ENCODE results near the gene AFG3L2. TPM values are rescaled to one million over a fixed set of nuclear protein-coding genes. Genes with fewer than 3 reads are reported as not detected.

AFG3L2 gene
- total and polyA plus RNA-seq, 2 of the 8 experiments (the other 6 are each of a cell fraction or from before 2014, with no cell fraction given): 29.7 to 84.8 TPM

DNA sequence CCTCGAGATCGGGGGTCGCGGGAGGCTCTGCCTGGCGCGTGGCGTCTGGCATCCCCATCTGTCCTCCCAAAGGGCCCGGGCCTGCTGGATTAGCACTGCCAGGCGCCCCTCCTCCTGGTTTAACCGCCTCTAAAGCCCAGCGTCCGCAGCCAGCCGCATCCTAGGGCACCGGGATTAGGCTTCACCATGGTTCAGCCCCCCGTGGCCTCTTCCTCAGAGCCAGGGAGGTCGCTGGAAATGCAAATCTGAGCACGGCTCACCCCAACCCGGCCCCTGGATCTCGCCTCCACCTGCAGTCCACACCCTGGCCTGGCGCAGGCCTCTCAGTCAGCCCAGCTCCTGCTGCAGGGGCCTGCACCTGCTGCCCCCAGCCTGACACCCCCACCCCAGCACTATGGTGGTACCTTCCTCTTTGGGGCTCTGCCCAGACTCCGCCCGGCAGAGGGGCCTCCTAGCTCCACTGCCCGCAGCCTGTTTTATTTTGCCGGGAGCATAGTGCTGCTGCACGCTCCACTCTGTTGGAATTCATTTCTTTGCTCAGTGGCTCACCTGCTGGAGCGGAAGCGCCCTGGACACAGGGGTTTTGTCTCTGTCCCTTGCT is 43.9 kb upstream of the AFG3L2 start:
- Histone ChIP-seq H3K27ac (ENCODE audit: low read depth, low read length) (peak overlapping the region; percentile 67; the same call in 1 of the 2 replicates), H2BK120ac (replicated peaks; ENCODE audit: low read depth, low read length) (no peak overlapping the region), H3K56ac (replicated peaks; ENCODE audit: insufficient read length, low read depth, low read length) (no peak overlapping the region), H2BK15ac (ENCODE audit: low read length) (no peak overlapping the region), H3K36me3 (ENCODE audit: control insufficient read depth in 2 of 4, insufficient read depth in 4 of 4, low read length in 3 of 4) (peaks cover 0 to 4% (median 0%) of the 10 kb centered on the region in 4 experiments; a peak in 2 of 8 replicates), H3K9ac (replicated peaks in 1 of 4; ENCODE audit: extremely low read depth in 1 of 4, low read depth in 3 of 4, low read length in 3 of 4) (0 out of 7 replicates have a peak overlapping the region, but pooled peaks of 3 of the 4 experiments have one; percentile 29 to 52 (median 48)), H2AFZ (ENCODE audit: low read length) (no peak overlapping the region), H4K5ac (ENCODE audit: insufficient read length, low read depth, low read length) (peak overlapping the region; percentile 69), H2BK12ac (ENCODE audit: low read depth, low read length) (no peak overlapping the region), H3K4ac (replicated peaks; ENCODE audit: insufficient read length, low read depth, low read length) (no peak overlapping the region), H3K18ac (ENCODE audit: extremely low read depth, low read length) (0 out of 2 replicates have a peak overlapping the region, but pooled peaks have one; percentile 27), H3K79me2 (ENCODE audit: control insufficient read depth in 1 of 2, insufficient read depth in 2 of 2, low read length in 2 of 2) (no peaks in the 10 kb centered on the region), H3K4me1 (replicated peaks in 1 of 4; ENCODE audit: control insufficient read depth in 3 of 4, insufficient read depth in 4 of 4, low read length in 3 of 4) (peaks cover 0 to 12% (median 6%) of the 10 kb centered on the region in 4 experiments; a peak in 6 of 7 replicates), H4K91ac (replicated peaks; ENCODE audit: insufficient read length, low read length) (no peak overlapping the region), H3K27me3 (replicated peaks in 1 of 4; ENCODE audit: control insufficient read depth in 3 of 4, extremely low read depth in 1 of 4, insufficient read depth in 3 of 4, low read length in 3 of 4) (no peaks in the 10 kb centered on the region), H3K14ac (ENCODE audit: insufficient read length) (no peak overlapping the region), H3K4me2 (ENCODE audit: insufficient read depth in 1 of 2, low read depth in 2 of 2, low read length in 2 of 2) (peak overlapping the region; percentile 76 to 84), H3K4me3 (ENCODE audit: extremely low read depth in 1 of 4, insufficient read depth in 2 of 4, low read depth in 3 of 4, low read length in 4 of 4) (peak overlapping the region; percentile 42 to 64 (median 55); a peak in 7 of 8 replicates), H4K8ac (ENCODE audit: extremely low read depth, insufficient read depth, low read length) (peak overlapping the region; percentile 71), H3K79me1 (ENCODE audit: low read depth, low read length) (no peaks in the 10 kb centered on the region), H2BK5ac (ENCODE audit: low read depth, low read length) (no peak overlapping the region), H3K9me3 (ENCODE audit: insufficient read depth in 2 of 2, low read depth in 1 of 2, low read length in 1 of 2) (no peaks in the 10 kb centered on the region), H2BK20ac (ENCODE audit: low read length) (no peak overlapping the region), H3K23me2 (ENCODE audit: low read depth, low read length) (peaks cover 5% of the 10 kb centered on the region; the same call in 1 of the 2 replicates), H3K23ac (ENCODE audit: insufficient read length) (no peak overlapping the region), H2AK5ac (ENCODE audit: low read depth, low read length) (no peak overlapping the region), H4K20me1 (replicated peaks in 1 of 2; ENCODE audit: control insufficient read depth in 1 of 2, insufficient read depth in 2 of 2, low read length in 2 of 2) (peaks cover 2 to 3% of the 10 kb centered on the region in 2 experiments)
- ChIA-PET POLR2A (ENCODE audit: partially characterized antibody) (interaction anchor here (0.9 to 2.7 kb wide), 11 partner anchors 8 to 82 kb away, joined by 3 to 9 read pairs (median 4); partner anchors contain the start of gene PRELID3A), CTCF (ENCODE audit: partially characterized antibody) (interaction anchor here (0.6 to 5.5 kb wide), 6 partner anchors 8 to 113 kb away, joined by 3 to 40 read pairs (median 3); no protein-coding TSS in a partner anchor)
- FAIRE-seq (no peak), DNase-seq (ENCODE audit: low read depth in 1 of 2, low spot score in 2 of 2) (peak in 1 of 2 experiments; percentile 83)
- 13% methylated on average over 17 of the region's 27 CpGs; no CpG with 5 or more reads in 1 of the 2 experiments for WGBS, 2 experiments (ENCODE audit: extremely low coverage in 1 of 2, insufficient coverage in 1 of 2, insufficient read length in 1 of 2, insufficient replicate concordance in 2 of 2, low coverage in 1 of 2, low lambda C conversion rate in 2 of 2, missing lambda C conversion rate in 1 of 2)
- TF ChIP-seq KDM4A (IDR thresholded peaks at IDR 0.05; ENCODE audit: low read depth, low read length, severe bottlenecking) (no peak), HDAC6 (IDR thresholded peaks at IDR 0.05; ENCODE audit: low read depth, low read length) (no peak), RBBP5 (IDR thresholded peaks at IDR 0.05; ENCODE audit: borderline replicate concordance, low read depth, low read length) (peak; percentile 9; the same call in 1 of the 2 replicates), GABPA (IDR thresholded peaks at IDR 0.05; ENCODE audit: borderline replicate concordance, insufficient read depth, low read length) (no peak), POLR2AphosphoS5 (IDR thresholded peaks at IDR 0.05; ENCODE audit: low read depth, low read length) (0 out of 2 replicates have a peak, but pooled peaks have one; percentile 55), POU5F1 (IDR thresholded peaks at IDR 0.05; ENCODE audit: low read depth, low read length) (no peak), TBP (IDR thresholded peaks at IDR 0.05; ENCODE audit: low read depth, low read length) (no peak), JUND (IDR thresholded peaks at IDR 0.05; ENCODE audit: low read length) (peak; percentile 56), PHF8 (conservative IDR thresholded peaks at IDR 0.05; ENCODE audit: low read depth, low read length) (no peak; the same call in 1 of the 2 replicates), SIN3A (conservative IDR thresholded peaks at IDR 0.05 in 1 of 2, IDR thresholded peaks at IDR 0.05 in 1 of 2; ENCODE audit: low read depth in 1 of 2, low read length in 2 of 2) (no peak)
- TF ChIP-seq, protein P1, sequence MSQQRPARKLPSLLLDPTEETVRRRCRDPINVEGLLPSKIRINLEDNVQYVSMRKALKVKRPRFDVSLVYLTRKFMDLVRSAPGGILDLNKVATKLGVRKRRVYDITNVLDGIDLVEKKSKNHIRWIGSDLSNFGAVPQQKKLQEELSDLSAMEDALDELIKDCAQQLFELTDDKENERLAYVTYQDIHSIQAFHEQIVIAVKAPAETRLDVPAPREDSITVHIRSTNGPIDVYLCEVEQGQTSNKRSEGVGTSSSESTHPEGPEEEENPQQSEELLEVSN (IDR thresholded peaks at IDR 0.05): 0 out of 2 replicates have a peak, but pooled peaks have one; percentile 23

Data from H1 (cell line).